H9 (cell line): ENCODE data around the gene PLD4. TPM values are rescaled to one million over a fixed set of nuclear protein-coding genes. Genes with fewer than 3 reads are reported as not detected.

Experiments used
- DNase-seq: peaks from one replicate; pipeline ENCODE4 v3.0.0-alpha.2; 2017
- H2AFZ ChIP-seq: one replicate; pipeline ENCODE4 v1.6.1; 2013; ENCODE audit warnings: mild to moderate bottlenecking, low read length, control low read depth, moderate library complexity
- H2AK5ac ChIP-seq: 2 replicates; pipeline ENCODE4 v1.6.1; 2013; ENCODE audit warnings: low read length, control low read depth, mixed read lengths; ENCODE audit not compliant: insufficient read length
- H2BK120ac ChIP-seq: one replicate; pipeline ENCODE4 v1.6.1; 2013; ENCODE audit warnings: low read depth, mild to moderate bottlenecking, low read length, control low read depth, inconsistent platforms; ENCODE audit not compliant: poor library complexity, severe bottlenecking
- H2BK12ac ChIP-seq: 2 replicates; pipeline ENCODE4 v1.6.1; 2013; ENCODE audit warnings: low read length, control low read depth, mixed read lengths, low read depth; ENCODE audit not compliant: insufficient read length
- H2BK15ac ChIP-seq: 2 replicates; pipeline ENCODE4 v1.6.1; 2013; ENCODE audit warnings: low read depth, low read length, control low read depth
- H2BK20ac ChIP-seq: one replicate; pipeline ENCODE4 v1.6.1; 2013; ENCODE audit warnings: low read depth, mild to moderate bottlenecking, low read length, control low read depth, inconsistent platforms; ENCODE audit not compliant: poor library complexity, severe bottlenecking
- H2BK5ac ChIP-seq: 2 replicates; pipeline ENCODE4 v1.6.1; 2013; ENCODE audit warnings: low read length, control low read depth, mixed read lengths; ENCODE audit not compliant: insufficient read length
- H3K14ac ChIP-seq: 2 replicates; pipeline ENCODE4 v1.6.1; 2013; ENCODE audit warnings: low read length, control low read depth; ENCODE audit not compliant: insufficient read depth
- H3K18ac ChIP-seq: 2 replicates; pipeline ENCODE4 v1.6.1; 2013; ENCODE audit warnings: low read depth, mild to moderate bottlenecking, mixed read lengths, low read length, control low read depth; ENCODE audit not compliant: insufficient read length
- H3K23ac ChIP-seq: 2 replicates; pipeline ENCODE4 v1.6.1; 2013; ENCODE audit warnings: low read length, control low read depth, mixed read lengths, low read depth; ENCODE audit not compliant: insufficient read length
- H3K23me2 ChIP-seq: 2 replicates; pipeline ENCODE4 v1.6.1; 2013; ENCODE audit warnings: low read depth, mild to moderate bottlenecking, mixed read lengths, low read length, control low read depth; ENCODE audit not compliant: insufficient read length, poor library complexity, severe bottlenecking
- H3K27ac ChIP-seq: 2 replicates; pipeline ENCODE4 v1.5.1; 2013; ENCODE audit warnings: low read length, control low read depth, mixed read lengths, low read depth; ENCODE audit not compliant: insufficient read length
- H3K27me3 ChIP-seq: 2 replicates; pipeline ENCODE4 v1.6.1; 2013; ENCODE audit warnings: low read length, control low read depth, inconsistent platforms; ENCODE audit not compliant: insufficient read depth
- H3K4ac ChIP-seq: 2 replicates; pipeline ENCODE4 v1.6.1; 2013; ENCODE audit warnings: low read depth, mild to moderate bottlenecking, control low read depth, inconsistent platforms, low read length, moderate library complexity
- H3K4me1 ChIP-seq: 2 replicates; pipeline ENCODE4 v1.6.1; 2013; ENCODE audit warnings: low read length, control low read depth, inconsistent platforms; ENCODE audit not compliant: insufficient read depth
- H3K4me2 ChIP-seq: 2 replicates; pipeline ENCODE4 v1.6.1; 2013; ENCODE audit warnings: low read length, control low read depth, mixed read lengths; ENCODE audit not compliant: insufficient read length, insufficient read depth
- H3K56ac ChIP-seq: 2 replicates; pipeline ENCODE4 v1.6.1; 2013; ENCODE audit warnings: low read depth, mild to moderate bottlenecking, mixed read lengths, low read length, control low read depth; ENCODE audit not compliant: insufficient read length
- H3K79me1 ChIP-seq: 2 replicates; pipeline ENCODE4 v1.6.1; 2013; ENCODE audit warnings: low read depth, mild to moderate bottlenecking, moderate library complexity, low read length, control low read depth, inconsistent platforms; ENCODE audit not compliant: insufficient read depth, poor library complexity, severe bottlenecking
- H3K79me2 ChIP-seq: 2 replicates; pipeline ENCODE4 v1.6.1; 2013; ENCODE audit warnings: low read length, control low read depth, inconsistent platforms; ENCODE audit not compliant: insufficient read depth
- H3K9ac ChIP-seq: 2 replicates; pipeline ENCODE4 v1.6.1; 2013; ENCODE audit warnings: low read length, control low read depth, mixed read lengths; ENCODE audit not compliant: insufficient read length; ENCODE audit errors: extremely low read depth
- H3K9me3 ChIP-seq: one replicate; pipeline ENCODE4 v1.6.1; 2013; ENCODE audit warnings: low read depth, low read length, inconsistent platforms; ENCODE audit not compliant: control insufficient read depth
- H3T11ph ChIP-seq: one replicate; pipeline ENCODE4 v1.6.1; 2013; ENCODE audit warnings: mild to moderate bottlenecking, low read length, control low read depth, inconsistent platforms
- H4K20me1 ChIP-seq: one replicate; pipeline ENCODE4 v1.6.1; 2013; ENCODE audit not compliant: control insufficient read depth, insufficient read length, insufficient read depth
- H4K5ac ChIP-seq: 2 replicates; pipeline ENCODE4 v1.6.1; 2013; ENCODE audit warnings: low read depth, mild to moderate bottlenecking, mixed read lengths, low read length, control low read depth; ENCODE audit not compliant: insufficient read length
- H4K8ac ChIP-seq: replicated peaks from 2 replicates; pipeline ENCODE4 v1.6.1; 2013; ENCODE audit warnings: low read length, control low read depth, mixed read lengths, low read depth; ENCODE audit not compliant: insufficient read length
- H4K91ac ChIP-seq: 2 replicates; pipeline ENCODE4 v1.6.1; 2013; ENCODE audit warnings: low read depth, mild to moderate bottlenecking, moderate library complexity, mixed read lengths, low read length, control low read depth; ENCODE audit not compliant: insufficient read length
- H3K27ac Mint-ChIP-seq, 3 experiments: 2 replicates in 2 of 3; 3 replicates in 1 of 3; pipeline ENCODE4 v1.8.0; 2020 to 2021; ENCODE audit warnings: mixed read lengths in 3 of 3, mild to moderate bottlenecking in 1 of 3, moderate library complexity in 1 of 3
- H3K27me3 Mint-ChIP-seq: 2 replicates; pipeline ENCODE4 v1.8.0; 2021; ENCODE audit warnings: low read depth, mild to moderate bottlenecking, moderate library complexity, mixed read lengths
- H3K36me3 Mint-ChIP-seq, 3 experiments: 2 replicates in 2 of 3; 3 replicates in 1 of 3; pipeline ENCODE4 v1.8.0; 2020 to 2021; ENCODE audit warnings: low read depth in 3 of 3, mixed read lengths in 3 of 3; ENCODE audit not compliant: insufficient read depth in 1 of 3
- H3K4me1 Mint-ChIP-seq, 2 experiments: 2 replicates each; pipeline ENCODE4 v1.8.0; 2020; ENCODE audit warnings: mixed read lengths in 2 of 2
- H3K4me3 Mint-ChIP-seq, 2 experiments: 2 replicates in 1 of 2; 3 replicates in 1 of 2; pipeline ENCODE4 v1.8.0; 2020 to 2021; ENCODE audit warnings: mild to moderate bottlenecking in 2 of 2, mixed read lengths in 2 of 2, moderate library complexity in 1 of 2
- H3K9me3 Mint-ChIP-seq, 2 experiments: 2 replicates in 1 of 2; 3 replicates in 1 of 2; pipeline ENCODE4 v1.8.0; 2020; ENCODE audit warnings: mild to moderate bottlenecking in 2 of 2, mixed read lengths in 2 of 2, moderate library complexity in 1 of 2
- WGBS: extraction: QIAGEN DNeasy Blood & Tissue Kit; methylation state at CpG from one replicate; pipeline ENCODE4 v1.1.7; 2013; ENCODE audit warnings: missing lambda C conversion rate, low lambda C conversion rate, mixed read lengths; ENCODE audit not compliant: insufficient read length; ENCODE audit errors: extremely low coverage; 5-methylcytosine and 5-hydroxymethylcytosine counted together
- total RNA-seq: library from RNA; stranded (reverse); gene quantifications from 2 replicates; pipeline ENCODE4 v1.2.1, GENCODE V29; 2021
- TF ChIP-seq, protein P1 (sequence below): fragments of 200-600 bp; sonication (generic); conservative IDR thresholded peaks from 3 replicates; pipeline ENCODE4 v1.8.0; 2021; ENCODE audit warnings: antibody characterized with exemption, mild to moderate bottlenecking

The PLD4 gene
- total RNA-seq, 1 experiment from 2014 or later = not detected

DNA sequence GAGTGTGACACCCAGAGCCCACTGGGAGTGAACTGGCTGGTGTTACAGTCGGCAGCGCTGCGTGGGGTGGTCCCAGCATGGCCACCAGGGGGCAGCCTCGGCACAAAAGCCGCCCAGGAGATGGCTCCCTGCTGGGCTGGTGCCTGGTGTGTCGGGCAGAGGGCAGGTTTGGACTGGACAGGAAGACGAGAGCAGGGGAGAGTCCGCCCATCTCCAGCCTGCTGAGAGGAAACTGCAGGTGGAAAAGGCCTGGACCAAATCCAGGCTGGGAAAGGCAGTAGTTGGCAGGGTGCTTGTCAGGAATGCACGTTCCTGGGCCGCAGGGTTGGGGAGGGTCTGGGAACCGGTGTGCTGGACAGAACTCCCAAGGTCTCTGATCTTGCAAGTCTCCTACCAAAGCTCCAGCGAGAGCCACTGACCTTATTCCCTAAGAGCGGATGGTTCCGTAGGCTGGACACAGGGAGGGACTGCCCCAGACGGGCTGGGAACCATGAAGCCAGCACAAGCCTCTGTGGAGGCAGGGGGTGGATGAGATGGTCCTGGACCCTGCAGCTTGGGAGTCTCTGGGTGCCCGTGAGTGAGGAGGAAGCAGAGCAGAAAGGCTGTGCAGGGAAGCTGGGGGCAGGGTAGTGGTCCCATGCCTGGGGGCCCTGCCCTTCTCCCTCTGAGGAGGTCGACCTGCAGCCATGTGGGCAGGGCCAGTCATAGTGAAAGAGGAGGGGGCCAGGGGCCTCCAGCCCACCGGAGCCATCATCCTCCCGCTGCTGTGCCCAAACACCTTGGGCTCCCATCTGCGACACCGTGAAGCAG is 51.7 kb downstream of the PLD4 start:
- Histone ChIP-seq H3K14ac (no peak overlapping the region), H2BK120ac (no peak overlapping the region), H3K23me2 (no peaks in the 10 kb centered on the region), H3K79me2 (no peaks in the 10 kb centered on the region), H2BK5ac (no peak overlapping the region), H3K56ac (no peak overlapping the region), H3K27ac (no peak overlapping the region), H2BK15ac (no peak overlapping the region), H3K9ac (no peak overlapping the region), H3K4me1 (no peaks in the 10 kb centered on the region), H3T11ph (no peak overlapping the region), H3K23ac (no peak overlapping the region), H4K20me1 (peaks cover 7% of the 10 kb centered on the region), H2AFZ (no peak overlapping the region), H3K4ac (no peak overlapping the region), H3K4me2 (no peak overlapping the region), H3K9me3 (no peaks in the 10 kb centered on the region), H4K5ac (no peak overlapping the region), H2AK5ac (no peak overlapping the region), H3K79me1 (no peaks in the 10 kb centered on the region), H3K27me3 (peaks cover 14% of the 10 kb centered on the region; the same call in 1 of the 2 replicates), H2BK12ac (no peak overlapping the region), H4K91ac (no peak overlapping the region), H3K18ac (no peak overlapping the region), H2BK20ac (no peak overlapping the region), H4K8ac (no peak overlapping the region)
- peaks cover 53% of the 10 kb centered on the region for H3K27me3 Mint-ChIP-seq
- no peaks in the 10 kb centered on the region for H3K36me3 Mint-ChIP-seq
- peaks cover 11 to 24% of the 10 kb centered on the region in 2 experiments for H3K4me1 Mint-ChIP-seq
- H3K9me3 Mint-ChIP-seq = no peaks in the 10 kb centered on the region; a peak in 1 of 5 replicates
- peak; percentile 70 for DNase-seq
- TF ChIP-seq, protein P1, sequence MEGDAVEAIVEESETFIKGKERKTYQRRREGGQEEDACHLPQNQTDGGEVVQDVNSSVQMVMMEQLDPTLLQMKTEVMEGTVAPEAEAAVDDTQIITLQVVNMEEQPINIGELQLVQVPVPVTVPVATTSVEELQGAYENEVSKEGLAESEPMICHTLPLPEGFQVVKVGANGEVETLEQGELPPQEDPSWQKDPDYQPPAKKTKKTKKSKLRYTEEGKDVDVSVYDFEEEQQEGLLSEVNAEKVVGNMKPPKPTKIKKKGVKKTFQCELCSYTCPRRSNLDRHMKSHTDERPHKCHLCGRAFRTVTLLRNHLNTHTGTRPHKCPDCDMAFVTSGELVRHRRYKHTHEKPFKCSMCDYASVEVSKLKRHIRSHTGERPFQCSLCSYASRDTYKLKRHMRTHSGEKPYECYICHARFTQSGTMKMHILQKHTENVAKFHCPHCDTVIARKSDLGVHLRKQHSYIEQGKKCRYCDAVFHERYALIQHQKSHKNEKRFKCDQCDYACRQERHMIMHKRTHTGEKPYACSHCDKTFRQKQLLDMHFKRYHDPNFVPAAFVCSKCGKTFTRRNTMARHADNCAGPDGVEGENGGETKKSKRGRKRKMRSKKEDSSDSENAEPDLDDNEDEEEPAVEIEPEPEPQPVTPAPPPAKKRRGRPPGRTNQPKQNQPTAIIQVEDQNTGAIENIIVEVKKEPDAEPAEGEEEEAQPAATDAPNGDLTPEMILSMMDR = peak; percentile 91
- no peak overlapping the region for H3K27ac Mint-ChIP-seq
- peak overlapping the region in 1 of 2 experiments; percentile 59; a peak in 2 of 5 replicates for H3K4me3 Mint-ChIP-seq
- no CpG with 5 or more reads among the region's 21 CpGs for WGBS
